HPDE6-E6E7 (cell line): ENCODE measurements around the gene SLC12A8.

ENCODE experiments used
- DNase-seq: peaks from one replicate; pipeline ENCODE4 v3.0.0; 2011; ENCODE audit warnings: missing footprints; ENCODE audit errors: extremely low spot score

Gene SLC12A8, protein sequence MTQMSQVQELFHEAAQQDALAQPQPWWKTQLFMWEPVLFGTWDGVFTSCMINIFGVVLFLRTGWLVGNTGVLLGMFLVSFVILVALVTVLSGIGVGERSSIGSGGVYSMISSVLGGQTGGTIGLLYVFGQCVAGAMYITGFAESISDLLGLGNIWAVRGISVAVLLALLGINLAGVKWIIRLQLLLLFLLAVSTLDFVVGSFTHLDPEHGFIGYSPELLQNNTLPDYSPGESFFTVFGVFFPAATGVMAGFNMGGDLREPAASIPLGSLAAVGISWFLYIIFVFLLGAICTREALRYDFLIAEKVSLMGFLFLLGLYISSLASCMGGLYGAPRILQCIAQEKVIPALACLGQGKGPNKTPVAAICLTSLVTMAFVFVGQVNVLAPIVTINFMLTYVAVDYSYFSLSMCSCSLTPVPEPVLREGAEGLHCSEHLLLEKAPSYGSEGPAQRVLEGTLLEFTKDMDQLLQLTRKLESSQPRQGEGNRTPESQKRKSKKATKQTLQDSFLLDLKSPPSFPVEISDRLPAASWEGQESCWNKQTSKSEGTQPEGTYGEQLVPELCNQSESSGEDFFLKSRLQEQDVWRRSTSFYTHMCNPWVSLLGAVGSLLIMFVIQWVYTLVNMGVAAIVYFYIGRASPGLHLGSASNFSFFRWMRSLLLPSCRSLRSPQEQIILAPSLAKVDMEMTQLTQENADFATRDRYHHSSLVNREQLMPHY

GRCh38 chr3:125212509-125213363 is at the start of gene SLC12A8:
Gene SLC12A8, minus strand, starts transcription at chr3:125212748. Its CDS starts 1,399 bp downstream, at chr3:125211349.
- no peak for DNase-seq

- DNase-seq, result no peak
Measured at GRCh38 chr3:125262161-125262560, 49.6 kb upstream of the SLC12A8 start.

DNA sequence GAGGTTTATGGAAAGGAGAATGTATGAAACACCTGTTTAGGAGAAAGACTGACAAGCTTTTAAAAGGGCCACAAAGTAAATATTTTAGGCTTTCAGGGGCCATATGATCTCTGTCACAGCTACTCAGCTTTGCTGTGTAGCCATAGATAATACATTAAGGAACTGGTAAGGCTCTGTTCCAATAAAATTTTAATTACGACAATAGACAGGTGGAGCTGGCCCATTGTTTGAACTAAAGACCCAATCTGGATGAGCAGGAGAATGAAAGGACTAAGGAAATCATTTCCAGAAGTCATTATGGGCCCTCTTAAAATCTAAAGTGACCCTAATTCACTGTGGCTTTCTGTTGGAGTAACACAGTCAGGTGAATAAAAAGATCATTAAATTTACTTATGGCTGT is 48.5 kb upstream of the SLC12A8 start:
- DNase-seq, result no peak

DNA sequence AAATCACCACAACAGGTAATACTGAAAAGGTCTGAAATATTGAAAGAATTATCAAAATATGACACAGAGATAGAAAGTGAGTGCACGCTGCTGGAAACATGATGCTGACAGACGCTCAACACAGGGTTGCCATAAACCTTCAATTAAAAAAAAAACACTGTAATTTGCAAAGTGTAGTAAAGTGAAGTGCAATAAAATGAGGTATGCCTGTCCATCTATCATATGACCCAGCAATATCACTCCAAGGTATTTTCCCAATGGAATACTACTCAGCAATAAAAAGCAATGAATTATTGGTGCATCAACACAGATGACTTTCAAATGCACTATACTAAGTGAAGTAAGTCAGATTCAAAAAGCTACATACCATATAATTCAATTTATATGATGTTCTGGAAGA is 47.6 kb upstream of the SLC12A8 start:
- no peak for DNase-seq

DNA sequence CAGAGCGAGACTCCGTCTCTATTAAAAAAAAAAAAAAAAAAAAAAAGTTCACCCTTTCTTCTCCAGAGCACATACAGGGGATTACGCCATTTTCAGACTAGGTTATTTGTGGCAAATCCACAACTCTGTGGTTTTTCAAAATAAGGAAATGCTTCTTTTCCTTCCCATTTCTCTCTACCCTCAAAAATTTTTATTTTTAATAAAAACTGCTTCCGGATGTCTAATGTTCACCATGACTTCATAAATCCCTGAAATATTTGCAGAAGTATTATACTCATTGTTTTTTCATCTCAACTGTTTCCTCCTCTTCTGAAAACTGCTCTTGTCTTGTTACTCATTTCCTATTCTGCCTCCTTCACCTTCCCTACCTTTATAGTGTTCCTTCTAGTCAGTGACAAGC is 45.0 kb upstream of the SLC12A8 start:
- DNase-seq, result no peak

DNA sequence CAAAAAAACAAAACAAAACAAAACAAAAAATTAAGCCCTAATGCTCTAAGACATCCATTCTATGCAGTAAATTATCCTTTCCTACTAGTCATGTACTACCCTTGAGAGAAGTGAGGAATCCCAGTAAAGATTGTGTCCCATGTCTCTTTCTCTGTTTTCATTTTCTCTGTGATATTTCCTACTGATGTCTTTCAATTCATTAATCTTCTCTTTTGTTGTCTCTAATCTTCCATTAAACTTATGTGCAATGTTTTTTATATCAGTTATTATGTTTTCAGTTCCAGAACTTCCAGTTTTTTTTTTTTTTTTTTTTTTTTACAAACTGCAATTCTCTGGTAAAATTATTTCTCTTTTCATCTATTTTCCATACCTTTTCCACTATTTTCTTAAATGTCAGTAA is 44.1 kb upstream of the SLC12A8 start:
- DNase-seq, result no peak

DNA sequence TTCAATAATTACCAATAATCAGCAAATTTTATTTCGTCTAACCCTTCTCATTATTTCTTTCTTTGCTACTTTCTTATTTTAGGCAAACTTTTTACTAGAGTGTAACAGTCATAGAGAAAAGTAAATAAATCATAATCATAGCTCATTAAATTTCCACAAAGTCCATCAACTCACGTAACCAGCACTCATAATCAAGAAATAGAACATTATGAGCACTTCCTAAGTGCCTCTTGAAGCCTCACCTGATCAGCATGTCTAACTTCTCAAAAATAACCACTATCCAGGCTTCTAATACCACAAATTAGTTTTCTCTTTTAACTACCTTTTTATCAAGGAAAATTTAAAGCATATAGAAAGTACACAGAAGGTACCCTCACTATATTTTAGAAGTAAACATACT is 38.4 kb upstream of the SLC12A8 start:
- no peak for DNase-seq

- no peak for DNase-seq
Measured at GRCh38 chr3:125246237-125246636, 33.7 kb upstream of the SLC12A8 start.

GRCh38 chr3:125245521-125245920 is 33.0 kb upstream of the SLC12A8 start:
- DNase-seq, result no peak

DNA sequence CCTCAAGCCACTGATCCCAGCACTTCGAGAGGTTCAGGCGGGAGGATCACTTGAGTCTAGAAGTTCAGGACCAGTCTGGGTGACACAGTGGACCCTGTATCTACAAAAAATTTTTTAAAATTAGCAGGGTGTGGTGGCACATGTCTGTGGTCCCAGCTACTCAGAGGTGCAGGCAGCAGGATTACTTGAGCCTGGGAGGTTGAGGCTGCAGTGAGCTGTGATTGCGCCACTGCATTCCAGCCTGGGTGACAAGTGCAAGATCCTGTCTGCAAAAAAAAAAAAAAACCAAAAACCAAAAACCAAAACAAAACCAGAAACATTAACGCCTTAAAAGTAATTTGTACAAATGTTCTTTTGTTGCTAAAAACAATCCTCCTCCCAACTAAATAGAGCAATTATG is 27.9 kb upstream of the SLC12A8 start:
- DNase-seq, result no peak

DNA sequence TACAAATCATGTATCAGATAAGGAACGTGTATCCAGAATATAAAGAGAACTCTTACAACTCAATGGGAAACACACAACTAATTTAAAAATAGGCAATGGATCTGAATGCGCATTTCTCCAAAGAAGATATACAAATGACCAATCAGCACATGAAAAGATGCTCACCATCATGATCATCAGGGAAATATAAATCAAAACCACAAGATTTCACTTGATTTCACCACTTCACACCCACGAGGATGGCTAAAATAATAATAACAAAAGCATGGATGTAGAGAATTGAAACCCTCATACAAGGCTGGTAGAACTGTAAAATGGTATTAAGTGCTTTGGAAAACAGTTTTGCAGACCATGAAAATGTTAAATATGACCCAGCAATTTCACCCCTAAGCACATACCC is 26.7 kb upstream of the SLC12A8 start:
- DNase-seq, result no peak

GRCh38 chr3:125238759-125239158 is 26.2 kb upstream of the SLC12A8 start:
- no peak for DNase-seq

DNA sequence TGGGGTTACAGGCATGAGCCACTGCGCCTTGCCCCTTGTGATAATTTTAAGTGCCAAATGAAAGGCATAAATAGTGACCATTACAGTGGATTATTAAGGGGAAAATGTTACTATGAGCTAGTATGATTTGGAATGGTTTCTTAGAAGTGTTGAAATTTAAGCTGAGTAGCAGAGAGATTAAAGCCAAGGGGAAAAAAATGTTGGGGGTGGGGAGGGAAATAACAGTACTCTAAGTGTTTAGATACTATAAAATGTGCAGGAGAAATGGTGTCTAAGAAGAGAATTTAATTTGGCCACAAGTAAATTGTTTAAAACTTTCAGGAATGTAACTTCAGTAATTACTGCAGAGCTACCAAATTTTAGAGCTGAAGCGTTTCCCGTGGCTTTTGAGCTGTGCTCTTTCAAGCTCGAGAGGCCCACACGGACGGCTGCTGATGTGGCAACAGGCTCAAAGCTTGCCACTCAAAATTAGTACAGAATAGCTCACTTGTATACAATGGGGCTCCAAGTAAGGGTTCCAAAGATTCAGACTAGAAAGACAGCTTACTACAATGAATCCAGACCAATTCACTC is 23.9 kb upstream of the SLC12A8 start:
- no peak for DNase-seq

DNA sequence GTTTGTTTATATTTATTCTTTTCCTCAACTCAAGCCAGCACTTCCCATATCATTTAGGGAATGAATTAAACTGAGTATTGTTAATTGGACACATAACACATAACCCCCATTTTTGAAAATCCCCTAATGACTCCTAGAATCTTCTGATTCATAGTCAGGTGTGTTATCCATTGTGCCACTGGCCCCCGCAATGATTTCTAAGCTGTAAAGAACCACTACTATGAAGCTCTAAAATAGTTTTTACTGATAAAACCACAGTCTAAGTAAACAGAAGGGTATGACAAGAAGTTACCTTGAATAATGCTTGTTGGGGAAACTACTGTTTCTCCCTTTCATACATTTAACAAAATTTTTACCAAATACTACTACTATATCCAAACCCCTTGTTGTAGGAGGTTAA is 22.3 kb upstream of the SLC12A8 start:
- DNase-seq, result no peak

- no peak for DNase-seq
Measured at GRCh38 chr3:125232401-125232800, 19.9 kb upstream of the SLC12A8 start.

DNA sequence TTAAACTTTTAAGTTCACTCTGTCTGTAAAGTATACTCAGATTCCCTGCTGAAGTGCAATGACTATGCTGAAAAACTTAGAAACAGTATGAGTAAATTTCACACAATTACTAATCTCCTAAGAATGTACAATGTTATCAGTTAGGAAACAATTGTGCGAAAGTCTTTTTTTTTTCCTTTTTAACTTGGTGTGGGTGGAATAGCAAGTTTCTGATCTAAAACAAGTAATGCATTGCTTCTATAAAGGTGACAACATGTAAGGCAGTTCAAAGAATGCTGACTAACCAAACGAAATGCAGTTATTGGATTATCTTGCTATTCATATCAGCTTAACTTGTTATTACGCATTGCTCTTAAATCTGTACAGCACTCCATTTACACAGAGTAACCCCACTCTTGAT is 19.3 kb upstream of the SLC12A8 start:
- DNase-seq, result peak; percentile 40

DNA sequence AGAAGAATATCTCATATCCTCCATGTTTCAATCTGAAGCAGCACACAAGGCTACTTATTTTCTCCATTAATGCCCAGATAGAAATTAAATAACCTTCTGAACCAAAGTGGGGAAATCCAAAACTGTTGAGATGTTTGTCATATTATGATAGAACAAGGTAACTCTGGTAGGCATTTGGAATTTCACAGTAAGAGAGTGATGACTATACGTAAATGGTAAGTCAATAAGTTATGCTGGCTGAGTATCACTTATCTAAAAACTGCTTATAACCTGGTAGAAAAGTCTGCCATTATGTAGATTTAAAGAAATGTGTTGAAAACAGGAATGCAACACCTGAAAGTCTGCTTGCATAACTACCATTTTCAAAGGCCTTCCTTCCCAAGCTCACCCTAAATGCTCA is 17.2 kb upstream of the SLC12A8 start:
- DNase-seq, result no peak

GRCh38 chr3:125229168-125229567 is 16.6 kb upstream of the SLC12A8 start:
- DNase-seq, result no peak

DNA sequence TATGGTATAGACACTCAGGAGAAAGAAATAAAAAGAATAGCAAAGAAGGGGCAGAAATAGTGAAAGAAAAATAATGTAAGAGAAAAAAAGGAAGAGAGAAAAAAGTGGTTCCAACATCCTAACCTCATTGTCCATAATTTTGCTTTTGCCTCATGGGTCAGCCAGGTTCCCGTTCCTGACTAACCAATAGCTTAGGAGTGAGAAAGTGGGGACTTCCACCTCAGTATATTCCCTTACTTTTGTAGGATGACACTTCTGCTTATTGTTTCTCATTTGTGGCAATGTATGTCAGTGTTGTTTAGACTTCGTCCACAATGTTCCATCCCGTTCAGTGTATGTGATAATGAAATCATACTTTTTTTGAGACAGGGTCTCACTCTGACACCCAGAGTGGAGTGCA is 9.3 kb upstream of the SLC12A8 start:
- DNase-seq, result no peak

- DNase-seq, result no peak
Measured at GRCh38 chr3:125220727-125221429, 8.3 kb upstream of the SLC12A8 start.

DNA sequence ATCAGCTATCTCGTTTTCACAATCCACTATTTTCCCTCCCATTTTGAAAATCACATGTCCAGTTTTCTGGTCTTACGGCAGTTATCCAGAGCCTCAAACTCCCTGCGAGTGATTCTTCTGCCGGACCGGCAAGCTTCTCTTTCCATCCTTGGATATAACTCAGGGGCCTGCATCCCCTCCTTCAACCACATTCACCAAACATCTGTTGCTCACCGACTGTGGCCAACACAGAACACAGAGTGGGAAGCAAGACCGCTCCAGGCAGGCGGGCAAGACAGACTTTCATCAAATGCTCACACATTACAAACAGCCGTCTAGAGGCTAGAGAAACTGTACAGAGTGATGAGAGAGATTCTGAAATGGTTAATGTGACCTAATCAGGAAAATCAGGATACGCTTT is 7.6 kb upstream of the SLC12A8 start:
- no peak for DNase-seq
